Measurements from ENCODE around the gene RITA1. TPM values are rescaled to one million over a fixed set of nuclear protein-coding genes. Genes with fewer than 3 reads are reported as not detected.

Gene RITA1
- polyA plus RNA-seq, 3 donors = 13.4 to 19.4 (median 14.8) TPM

GRCh38 chr12:113220593-113221180 is 35.2 kb downstream of the RITA1 start:
- DNase-seq (ENCODE audit: extremely low read depth in 1 of 11, low read depth in 9 of 11, low spot score in 4 of 11) = no peak

- DNase-seq (ENCODE audit: extremely low read depth in 1 of 11, low read depth in 9 of 11, low spot score in 4 of 11) = peak; percentile 100
Measured at GRCh38 chr12:113221181-113221996, 35.9 kb downstream of the RITA1 start, which contains the start of gene TPCN1. TPCN1 (plus strand) TSS chr12:113221464; CDS start chr12:113226853, 5,389 bp downstream.

GRCh38 chr12:113221997-113222729 is 36.6 kb downstream of the RITA1 start:
- DNase-seq (ENCODE audit: extremely low read depth in 1 of 11, low read depth in 9 of 11, low spot score in 4 of 11) = no peak

GRCh38 chr12:113222730-113223531 is 37.4 kb downstream of the RITA1 start:
- peak in 4 of 11 donors; percentile 56 to 83 (median 75) for DNase-seq (ENCODE audit: extremely low read depth in 1 of 11, low read depth in 9 of 11, low spot score in 4 of 11)

- no peak for DNase-seq (ENCODE audit: extremely low read depth in 1 of 11, low read depth in 9 of 11, low spot score in 4 of 11)
Measured at GRCh38 chr12:113224955-113225354, 39.4 kb downstream of the RITA1 start.

- no peak for DNase-seq (ENCODE audit: extremely low read depth in 1 of 11, low read depth in 9 of 11, low spot score in 4 of 11)
Measured at GRCh38 chr12:113226696-113227568, 41.4 kb downstream of the RITA1 start.

GRCh38 chr12:113227686-113228391 is 42.3 kb downstream of the RITA1 start:
- no peak for DNase-seq (ENCODE audit: extremely low read depth in 1 of 11, low read depth in 9 of 11, low spot score in 4 of 11)

- no peak for DNase-seq (ENCODE audit: extremely low read depth in 1 of 11, low read depth in 9 of 11, low spot score in 4 of 11)
Measured at GRCh38 chr12:113228394-113229028, 43.0 kb downstream of the RITA1 start.

- no peak for DNase-seq (ENCODE audit: extremely low read depth in 1 of 11, low read depth in 9 of 11, low spot score in 4 of 11)
Measured at GRCh38 chr12:113230315-113231234, 45.1 kb downstream of the RITA1 start.

- DNase-seq (ENCODE audit: extremely low read depth in 1 of 11, low read depth in 9 of 11, low spot score in 4 of 11) = no peak
Measured at GRCh38 chr12:113231235-113232088, 45.9 kb downstream of the RITA1 start.

GRCh38 chr12:113232089-113232839 is 46.7 kb downstream of the RITA1 start:
- no peak for DNase-seq (ENCODE audit: extremely low read depth in 1 of 11, low read depth in 9 of 11, low spot score in 4 of 11)

- DNase-seq (ENCODE audit: extremely low read depth in 1 of 11, low read depth in 9 of 11, low spot score in 4 of 11) = peak in 8 of 11 donors; percentile 56 to 91 (median 81)
Measured at GRCh38 chr12:113232840-113233585, 47.5 kb downstream of the RITA1 start.

GRCh38 chr12:113233967-113234366 is 48.4 kb downstream of the RITA1 start:
- DNase-seq (ENCODE audit: extremely low read depth in 1 of 11, low read depth in 9 of 11, low spot score in 4 of 11) = no peak

GRCh38 chr12:113234483-113234882 is 49.0 kb downstream of the RITA1 start:
- DNase-seq (ENCODE audit: extremely low read depth in 1 of 11, low read depth in 9 of 11, low spot score in 4 of 11) = no peak

All from renal cortex interstitium (tissue), 11 donors.